Astrocyte of the spinal cord (primary cell): ENCODE measurements around the gene IGFBP4.

Source experiments
- DNase-seq: peaks from one replicate; pipeline ENCODE4 v3.0.0; 2011; ENCODE audit warnings: low read depth, low spot score
- H3K4me3 ChIP-seq: 2 replicates; pipeline ENCODE4 v1.5.1; 2011; ENCODE audit warnings: low read depth, mild to moderate bottlenecking, low read length, moderate library complexity
- CTCF ChIP-seq: IDR thresholded peaks from 2 replicates; pipeline ENCODE4 v1.5.1; 2012; ENCODE audit warnings: low read depth, mild to moderate bottlenecking, low read length, inconsistent platforms
- in situ Hi-C: cut with HindIII; loops from 2 replicates; pipeline ENCODE4 v1.10.0; 2017; ENCODE audit warnings: low sequenced_read_pairs

IGFBP4 gene

GRCh38 chr17:40442392-40443195 lies 656 bp upstream of the IGFBP4 start:
- no peak for TF ChIP-seq CTCF
- peak overlapping the region; percentile 64 for H3K4me3 ChIP-seq
- no peak for DNase-seq
- in situ Hi-C loops = no loop called here

GRCh38 chr17:40443988-40444899 lies 994 bp downstream of the IGFBP4 start:
- peak overlapping the region; percentile 64 for H3K4me3 ChIP-seq
- in situ Hi-C loops = no loop called here
- no peak for DNase-seq
- TF ChIP-seq CTCF = no peak

- TF ChIP-seq CTCF = no peak
- no peak for DNase-seq
- peak overlapping the region; percentile 64 for H3K4me3 ChIP-seq
- in situ Hi-C loops = no loop called here
Measured at GRCh38 chr17:40445751-40446468, 2.7 kb downstream of the IGFBP4 start.

GRCh38 chr17:40447148-40447644 lies 3.9 kb downstream of the IGFBP4 start:
- peak overlapping the region; percentile 25 for H3K4me3 ChIP-seq
- in situ Hi-C loops = no loop called here
- no peak for TF ChIP-seq CTCF
- no peak for DNase-seq

- TF ChIP-seq CTCF = no peak
- peak overlapping the region; percentile 25 for H3K4me3 ChIP-seq
- no peak for DNase-seq
- in situ Hi-C loops = no loop called here
Measured at GRCh38 chr17:40447806-40448205, 4.6 kb downstream of the IGFBP4 start.

GRCh38 chr17:40448213-40448638 lies 5.0 kb downstream of the IGFBP4 start:
- TF ChIP-seq CTCF = no peak
- in situ Hi-C loops = no loop called here
- H3K4me3 ChIP-seq = peak overlapping the region; percentile 25
- DNase-seq = no peak
